Central memory CD8-positive, alpha-beta T cell (primary cell): ENCODE results near the gene SYTL3.

Experiments used
- ATAC-seq: fragments of 150-1000 bp; cut with Tn5 transposase; replicated peaks from 2 replicates; pipeline ENCODE4 v1.10.0; 2022; ENCODE audit warnings: mild to moderate bottlenecking, moderate FRiP score, moderate number of reproducible peaks; ENCODE audit not compliant: poor library complexity, severe bottlenecking; ENCODE audit errors: extremely low read depth
- DNase-seq, 2 donors: peaks; one replicate each; pipeline ENCODE4 v3.0.0; 2021; ENCODE audit warnings: low spot score in 2 of 2
- H3K27ac Mint-ChIP-seq: one replicate; pipeline ENCODE4 v1.8.0; 2022; ENCODE audit warnings: low read depth, mild to moderate bottlenecking, moderate library complexity, mixed read lengths
- H3K27me3 Mint-ChIP-seq: one replicate; pipeline ENCODE4 v1.8.0; 2022; ENCODE audit warnings: mixed read lengths
- H3K36me3 Mint-ChIP-seq: one replicate; pipeline ENCODE4 v1.8.0; 2022; ENCODE audit warnings: mild to moderate bottlenecking, moderate library complexity, mixed read lengths; ENCODE audit not compliant: insufficient read depth
- H3K4me1 Mint-ChIP-seq: one replicate; pipeline ENCODE4 v1.8.0; 2022; ENCODE audit warnings: mixed read lengths
- H3K4me3 Mint-ChIP-seq: one replicate; pipeline ENCODE4 v1.8.0; 2022; ENCODE audit warnings: mild to moderate bottlenecking, moderate library complexity, mixed read lengths
- H3K9me3 Mint-ChIP-seq: one replicate; pipeline ENCODE4 v1.8.0; 2022; ENCODE audit warnings: mixed read lengths

SYTL3 gene

DNA sequence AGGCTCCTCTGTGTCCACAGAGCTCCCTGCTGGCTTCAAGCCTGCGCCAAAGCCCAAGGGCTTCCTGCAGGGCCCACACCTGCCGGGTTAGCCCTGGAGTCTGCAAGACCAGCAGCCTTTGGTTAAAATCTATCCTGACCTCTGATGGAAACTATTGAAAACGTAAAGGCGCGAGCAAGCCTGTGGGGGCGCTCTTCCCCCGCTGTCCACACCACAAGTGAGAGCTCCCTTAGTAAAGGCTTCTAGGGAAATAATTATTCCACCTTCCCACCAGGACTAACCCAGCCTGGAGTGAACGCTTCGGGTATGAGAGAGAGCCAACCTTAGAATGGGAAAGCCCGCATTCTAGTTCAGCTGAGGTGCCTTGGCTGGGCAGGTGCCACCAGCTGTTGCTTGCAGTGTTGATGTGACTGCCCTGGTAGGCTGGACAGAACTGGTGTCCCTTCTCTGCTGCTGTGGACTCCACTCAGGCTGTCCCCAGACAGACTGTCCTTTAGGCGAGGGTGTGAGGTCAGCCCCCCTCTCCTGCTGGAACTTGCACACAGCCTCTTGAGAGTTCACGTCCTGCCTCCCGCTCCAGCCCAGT is 68.7 kb downstream of the SYTL3 start:
- Mint-ChIP-seq H3K9me3 (no peaks in the 10 kb centered on the region), H3K4me3 (peak overlapping the region; percentile 81), H3K36me3 (peaks cover 35% of the 10 kb centered on the region), H3K27me3 (no peaks in the 10 kb centered on the region), H3K27ac (peak overlapping the region; percentile 93), H3K4me1 (peaks cover 69% of the 10 kb centered on the region)
- ATAC-seq (no peak), DNase-seq (no peak)

DNA sequence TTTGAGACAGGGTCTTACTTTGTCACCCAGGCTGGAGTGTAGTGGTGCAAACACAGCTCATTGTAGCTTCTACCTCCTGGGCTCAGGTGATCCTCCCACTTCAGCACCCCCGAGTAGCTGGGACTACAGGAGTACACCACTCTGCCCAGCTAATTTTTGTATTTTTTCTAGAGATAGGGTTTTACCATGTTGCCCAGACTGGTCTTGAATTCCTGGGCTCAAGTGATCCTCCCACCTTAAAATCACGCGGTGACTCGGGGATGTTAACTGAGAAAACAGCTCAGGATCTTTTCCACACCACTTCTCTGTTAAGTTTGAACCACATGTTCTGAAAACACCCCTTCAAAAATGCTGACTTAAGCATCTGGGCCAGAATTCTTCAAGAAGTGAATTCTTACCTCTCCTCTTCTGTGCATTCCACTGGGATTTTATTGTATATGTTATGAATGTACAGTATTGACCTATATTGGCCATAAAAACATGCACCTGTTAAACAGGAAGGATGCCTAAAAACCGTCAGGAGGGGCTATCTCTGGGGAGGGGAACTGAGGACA is 72.4 kb downstream of the SYTL3 start:
- Mint-ChIP-seq H3K4me1 (peaks cover 50% of the 10 kb centered on the region), H3K36me3 (peaks cover 39% of the 10 kb centered on the region), H3K27ac (no peak overlapping the region), H3K9me3 (no peaks in the 10 kb centered on the region), H3K27me3 (no peaks in the 10 kb centered on the region), H3K4me3 (no peak overlapping the region)
- ATAC-seq (no peak), DNase-seq (no peak)

DNA sequence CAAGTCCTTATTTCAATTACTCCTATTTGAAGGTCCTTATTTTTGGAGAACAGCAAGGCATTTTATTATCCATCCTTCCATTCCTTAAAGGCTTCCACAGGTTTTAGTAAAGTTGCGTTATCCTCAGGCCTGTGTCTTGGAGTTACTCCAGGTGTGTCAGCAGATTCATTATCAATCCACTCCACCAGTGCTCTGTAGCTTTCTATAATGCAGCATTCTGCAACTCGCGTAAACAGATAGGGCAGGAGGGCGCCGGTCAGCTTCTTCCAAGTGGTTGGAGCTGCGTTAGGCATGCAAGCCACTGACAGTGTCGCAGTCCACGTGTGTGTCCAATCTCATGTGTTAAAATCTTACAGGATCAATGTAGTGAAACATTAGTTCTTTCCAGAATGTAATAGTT is 75.8 kb downstream of the SYTL3 start:
- Mint-ChIP-seq H3K27me3 (no peaks in the 10 kb centered on the region), H3K4me3 (no peak overlapping the region), H3K9me3 (no peaks in the 10 kb centered on the region), H3K36me3 (peaks cover 40% of the 10 kb centered on the region), H3K4me1 (peaks cover 15% of the 10 kb centered on the region), H3K27ac (no peak overlapping the region)
- DNase-seq: no peak
- no peak for ATAC-seq

DNA sequence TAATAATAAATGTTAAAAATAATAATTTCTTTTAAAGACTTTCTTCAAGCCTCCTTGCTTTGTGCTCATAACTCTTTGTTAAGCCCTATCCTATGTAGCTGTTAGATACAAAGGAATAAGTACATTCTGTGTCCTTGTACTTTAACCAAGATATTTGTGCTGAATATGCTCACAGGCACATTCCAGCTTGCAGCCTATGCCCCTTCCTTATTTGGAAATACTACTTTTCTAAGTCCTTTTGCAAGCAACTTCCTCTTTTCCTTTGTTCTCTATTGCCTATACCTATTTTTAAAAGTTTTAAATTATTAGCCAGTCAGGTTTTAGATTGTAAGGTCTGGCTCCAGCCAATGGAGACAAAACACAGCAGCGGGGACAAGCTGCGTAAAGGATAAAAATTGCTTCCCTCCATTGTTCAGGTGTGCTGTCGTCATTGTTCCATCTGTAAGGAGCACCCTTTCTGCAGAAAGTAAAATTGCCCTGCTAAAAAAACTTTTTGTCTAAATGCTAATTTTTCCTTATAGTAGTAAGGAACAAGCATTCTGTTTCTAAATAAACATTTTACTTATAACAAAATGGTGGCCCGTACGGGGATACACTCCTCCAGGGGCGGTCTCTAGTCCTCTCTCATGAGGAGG is 80.2 kb downstream of the SYTL3 start:
- no peaks in the 10 kb centered on the region for H3K27me3 Mint-ChIP-seq
- H3K36me3 Mint-ChIP-seq: peaks cover 48% of the 10 kb centered on the region

DNA sequence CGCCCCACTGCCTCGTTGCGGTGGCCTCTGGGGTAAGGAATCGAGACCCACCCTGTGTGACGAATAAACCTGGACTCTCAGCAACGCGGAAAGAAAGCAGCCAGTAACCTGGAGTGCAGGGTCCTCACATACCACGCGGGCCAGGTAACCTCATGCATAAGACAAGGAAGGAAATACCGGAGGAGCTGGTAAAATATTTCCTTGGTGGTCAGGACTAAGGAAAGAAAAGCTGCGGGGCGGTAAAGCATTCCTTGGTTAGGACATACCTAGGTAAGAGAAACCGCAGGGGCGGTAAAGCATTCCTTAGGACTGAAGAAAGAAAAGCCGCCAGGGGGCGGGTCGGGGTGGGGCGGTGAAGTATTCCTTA is 80.7 kb downstream of the SYTL3 start:
- ATAC-seq (no peak), DNase-seq (no peak)
- Mint-ChIP-seq H3K27me3 (no peaks in the 10 kb centered on the region), H3K4me1 (no peaks in the 10 kb centered on the region), H3K4me3 (no peak overlapping the region), H3K36me3 (peaks cover 50% of the 10 kb centered on the region), H3K9me3 (no peaks in the 10 kb centered on the region), H3K27ac (peak overlapping the region; percentile 75)

More for the DNA sequence above, 80.2 kb downstream of the SYTL3 start:
- Mint-ChIP-seq H3K4me1 (no peaks in the 10 kb centered on the region), H3K4me3 (no peak overlapping the region), H3K27ac (peak overlapping the region; percentile 75), H3K9me3 (no peaks in the 10 kb centered on the region)
- DNase-seq: no peak
- no peak for ATAC-seq

DNA sequence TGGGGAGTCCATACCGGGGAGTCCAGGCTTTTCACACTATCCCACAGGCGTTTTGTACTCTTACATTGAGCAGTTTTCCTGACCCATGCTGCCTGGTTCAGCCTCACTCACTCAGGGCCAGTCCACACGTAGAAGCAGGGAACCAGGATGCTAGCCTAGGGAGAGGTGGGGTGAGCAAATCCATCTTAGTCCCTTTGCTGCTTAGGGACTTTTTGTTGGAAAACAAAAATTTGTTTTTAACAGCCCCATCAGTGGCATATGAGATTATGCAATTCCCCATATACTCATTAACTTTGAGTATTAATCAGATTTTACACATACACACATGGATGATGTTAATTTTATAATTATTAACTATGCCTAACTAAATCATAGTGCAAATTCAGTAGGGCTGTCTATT is 85.2 kb downstream of the SYTL3 start:
- H3K4me1 Mint-ChIP-seq: peaks cover 7% of the 10 kb centered on the region
- peaks cover 37% of the 10 kb centered on the region for H3K36me3 Mint-ChIP-seq
- no peak for DNase-seq
- peaks cover 9% of the 10 kb centered on the region for H3K9me3 Mint-ChIP-seq
- ATAC-seq: no peak
- no peak overlapping the region for H3K27ac Mint-ChIP-seq
- no peak overlapping the region for H3K4me3 Mint-ChIP-seq
- H3K27me3 Mint-ChIP-seq: no peaks in the 10 kb centered on the region

DNA sequence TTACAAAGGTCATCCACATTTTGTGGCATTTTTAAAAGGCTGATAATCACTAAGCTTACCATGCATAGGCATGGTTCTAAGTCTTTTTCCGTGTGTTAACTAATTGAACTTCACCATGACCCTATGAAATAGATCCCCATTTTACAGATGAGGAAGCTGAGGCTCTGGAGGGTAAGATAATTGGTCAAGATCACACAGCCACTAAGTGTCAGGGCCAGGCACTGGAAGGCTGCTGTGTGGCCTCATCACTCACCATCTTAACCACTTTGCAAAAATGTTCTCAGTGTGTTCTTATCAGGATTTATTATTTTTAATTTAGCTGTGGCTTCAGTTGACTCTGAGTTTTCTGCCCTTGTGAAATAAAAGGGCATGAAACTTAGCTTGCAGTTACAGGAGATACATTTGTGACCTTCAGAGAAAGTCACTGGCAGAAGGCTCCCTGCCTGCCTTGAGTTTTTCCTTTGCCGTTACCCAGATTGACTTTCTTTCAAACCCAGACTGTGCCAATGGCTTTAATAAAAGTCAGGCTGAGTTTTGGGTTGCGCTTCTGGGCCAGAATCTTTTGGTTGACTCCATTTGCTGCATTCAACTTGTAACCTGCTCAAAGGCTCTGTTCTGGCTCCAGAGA is 87.3 kb downstream of the SYTL3 start:
- DNase-seq: no peak
- Mint-ChIP-seq H3K4me3 (no peak overlapping the region), H3K27me3 (no peaks in the 10 kb centered on the region), H3K36me3 (peaks cover 27% of the 10 kb centered on the region), H3K4me1 (peaks cover 7% of the 10 kb centered on the region), H3K27ac (no peak overlapping the region), H3K9me3 (peaks cover 9% of the 10 kb centered on the region)
- no peak for ATAC-seq

DNA sequence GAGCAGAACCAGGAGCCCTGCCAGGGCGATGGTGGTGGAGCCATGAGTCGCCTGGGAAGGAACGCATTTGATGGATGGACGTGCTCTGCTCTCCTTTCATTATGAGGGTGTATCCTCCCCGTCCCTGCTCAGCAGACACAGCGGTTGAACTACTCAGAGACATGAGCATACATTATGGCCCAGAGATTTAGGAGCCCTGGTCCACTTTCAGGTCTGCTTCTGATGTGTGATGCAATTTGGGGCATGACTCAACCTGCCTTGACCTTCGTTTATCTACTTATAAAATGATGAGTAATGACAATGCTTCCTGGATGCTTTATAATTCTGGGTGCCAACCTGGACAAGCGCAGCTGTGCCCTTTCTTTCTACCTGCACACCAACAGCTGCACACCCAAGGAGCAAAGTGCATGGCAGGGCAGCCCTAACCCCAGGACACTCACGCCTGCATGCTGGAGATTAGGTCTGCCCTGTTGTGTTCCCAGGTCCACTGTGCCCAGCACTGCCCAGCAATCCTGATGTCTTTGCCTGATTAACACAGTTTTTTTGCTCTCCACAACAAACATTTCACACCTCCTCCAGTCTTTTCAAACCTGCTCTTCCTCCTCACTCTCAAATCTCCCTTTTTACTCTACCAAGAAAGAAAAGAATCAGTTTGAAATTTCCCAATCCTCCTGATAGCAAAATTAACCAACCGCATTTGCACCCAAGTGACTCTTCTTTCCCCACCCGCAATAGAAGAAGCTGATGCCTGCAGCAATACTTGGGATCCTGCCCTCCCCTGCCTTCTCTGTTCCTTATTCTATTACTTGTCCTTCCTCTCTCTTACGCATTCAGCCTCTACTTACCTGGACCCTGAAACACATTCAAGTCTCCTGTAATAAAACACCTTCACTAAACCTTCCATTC is 88.1 kb downstream of the SYTL3 start:
- Mint-ChIP-seq H3K9me3 (peaks cover 9% of the 10 kb centered on the region), H3K36me3 (peaks cover 26% of the 10 kb centered on the region), H3K27ac (peak overlapping the region; percentile 0), H3K4me1 (peaks cover 7% of the 10 kb centered on the region), H3K27me3 (no peaks in the 10 kb centered on the region), H3K4me3 (no peak overlapping the region)
- DNase-seq (no peak), ATAC-seq (no peak)

DNA sequence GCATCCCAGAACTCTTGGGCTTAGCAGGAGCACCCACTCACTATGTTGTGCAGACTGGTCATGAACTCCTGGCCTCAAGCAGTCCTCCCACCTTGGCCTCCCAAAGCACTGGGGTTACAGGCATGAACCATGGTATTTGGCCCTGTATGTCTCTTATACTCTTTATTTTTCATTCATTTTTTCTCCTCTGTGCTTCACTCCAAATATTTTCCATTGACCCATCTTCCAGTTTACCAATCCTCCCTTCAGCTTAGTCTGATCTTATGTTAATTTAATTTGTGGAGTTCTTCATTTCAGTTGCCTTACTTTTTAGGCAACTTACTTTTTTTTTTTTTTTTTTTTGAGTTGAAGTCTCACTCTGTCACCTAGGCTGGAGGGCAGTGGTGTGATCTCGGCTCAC is 89.8 kb downstream of the SYTL3 start:
- Mint-ChIP-seq H3K4me3 (no peak overlapping the region), H3K27me3 (no peaks in the 10 kb centered on the region), H3K36me3 (peaks cover 36% of the 10 kb centered on the region), H3K27ac (peak overlapping the region; percentile 0), H3K9me3 (peaks cover 9% of the 10 kb centered on the region), H3K4me1 (peaks cover 7% of the 10 kb centered on the region)
- no peak for ATAC-seq
- no peak for DNase-seq

DNA sequence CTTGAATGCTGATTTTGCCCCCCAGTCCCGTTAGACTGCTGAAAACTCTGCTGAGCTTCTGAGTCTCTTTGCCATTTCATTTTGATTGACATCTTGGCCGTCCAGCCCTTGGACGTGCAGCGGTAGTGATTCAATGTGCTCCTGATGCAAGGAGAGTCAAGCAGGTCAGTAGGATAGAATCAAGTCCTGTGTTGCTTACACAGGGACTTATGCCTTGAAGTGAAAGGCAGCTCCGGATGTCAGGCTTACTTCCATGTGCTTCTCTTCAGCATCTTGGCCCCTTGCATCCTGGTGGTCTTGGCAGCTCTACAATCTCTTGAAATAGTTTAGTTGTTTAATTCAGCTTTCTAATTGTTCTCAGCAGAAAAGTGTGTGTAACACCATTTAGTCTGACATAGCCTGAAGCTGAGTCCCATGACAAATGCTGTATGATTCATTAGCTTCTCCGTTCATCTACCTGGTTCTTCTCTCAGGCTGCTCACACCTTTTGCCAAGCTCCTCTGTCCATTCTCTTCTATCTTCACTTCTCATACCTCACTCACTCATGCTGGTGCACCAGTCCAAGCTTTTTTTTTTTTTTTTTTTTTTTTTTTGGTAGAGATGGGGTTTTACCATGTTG is 93.3 kb downstream of the SYTL3 start:
- no peaks in the 10 kb centered on the region for H3K27me3 Mint-ChIP-seq
- no peak overlapping the region for H3K4me3 Mint-ChIP-seq
- ATAC-seq (no peak), DNase-seq (no peak)
- peaks cover 9% of the 10 kb centered on the region for H3K9me3 Mint-ChIP-seq
- H3K4me1 Mint-ChIP-seq: peaks cover 4% of the 10 kb centered on the region
- H3K27ac Mint-ChIP-seq: no peak overlapping the region
- H3K36me3 Mint-ChIP-seq: peaks cover 45% of the 10 kb centered on the region

DNA sequence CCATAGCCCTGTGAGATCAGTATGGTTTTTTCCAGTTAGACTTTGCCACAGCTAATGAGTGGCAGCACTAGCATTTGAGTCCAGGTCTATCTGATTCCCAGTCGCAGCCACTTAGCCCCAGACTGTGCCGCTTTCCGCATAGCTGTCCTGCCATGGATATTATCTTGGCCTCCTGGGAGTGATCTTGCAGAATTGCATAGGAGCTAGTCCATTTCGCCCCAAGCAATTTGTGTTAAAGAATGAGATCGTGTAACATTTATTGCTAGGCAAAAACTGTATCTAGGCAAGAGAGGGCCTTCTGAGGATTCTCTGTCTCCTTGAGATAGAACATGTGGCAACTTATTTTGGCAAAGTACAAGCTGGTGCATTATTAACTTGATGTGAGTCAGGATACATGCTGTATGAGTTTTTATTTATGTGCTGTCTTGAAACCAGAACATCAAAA is 95.2 kb downstream of the SYTL3 start:
- Mint-ChIP-seq H3K4me3 (no peak overlapping the region), H3K4me1 (no peaks in the 10 kb centered on the region), H3K9me3 (no peaks in the 10 kb centered on the region), H3K27me3 (no peaks in the 10 kb centered on the region), H3K27ac (no peak overlapping the region), H3K36me3 (peaks cover 44% of the 10 kb centered on the region)
- ATAC-seq: no peak
- DNase-seq: no peak

DNA sequence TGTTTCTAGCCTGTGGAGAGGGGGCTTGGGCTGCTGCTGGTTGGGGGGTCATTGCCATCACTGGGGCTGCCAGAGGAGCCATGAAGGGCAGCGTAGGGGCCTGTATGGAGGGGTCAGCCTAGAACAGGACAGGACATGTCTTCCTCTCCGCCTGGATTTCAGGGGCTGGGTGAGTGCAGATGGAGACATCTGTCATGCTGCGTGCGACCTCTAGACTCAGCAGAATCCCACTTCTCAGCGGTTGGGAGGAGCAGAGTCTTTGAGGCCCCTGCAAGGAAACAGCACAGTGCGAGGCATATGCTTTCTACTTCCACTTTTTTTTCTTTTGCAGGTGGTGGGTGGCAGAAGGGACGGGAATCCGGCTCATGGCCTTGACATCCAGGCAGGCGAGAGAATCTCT is 101.4 kb downstream of the SYTL3 start:
- no peak overlapping the region for H3K27ac Mint-ChIP-seq
- H3K27me3 Mint-ChIP-seq: no peaks in the 10 kb centered on the region
- no peaks in the 10 kb centered on the region for H3K4me1 Mint-ChIP-seq
- H3K4me3 Mint-ChIP-seq: no peak overlapping the region
- ATAC-seq (no peak), DNase-seq (no peak)
- peaks cover 53% of the 10 kb centered on the region for H3K36me3 Mint-ChIP-seq
- H3K9me3 Mint-ChIP-seq: no peaks in the 10 kb centered on the region
